Adrenal gland (tissue), 5 donors: Measurements from ENCODE around the gene SMIM23.

Experiments
- POLR2A ChIP-seq, 2 donors: fragments of 450-650 bp; IDR thresholded peaks; one replicate each; pipeline ENCODE4 v1.6.1; 2017; ENCODE audit warnings: antibody characterized with exemption in 2 of 2, mild to moderate bottlenecking in 2 of 2, moderate library complexity in 1 of 2
- TF ChIP-seq, protein P1 (sequence below), 6 experiments: fragments of 450-650 bp in 4 of 6; fragments of 200-600 bp in 2 of 6; sonication (generic) in 1 of 6; IDR thresholded peaks; 1 replicate in 5 of 6; 2 replicates in 1 of 6; pipeline versions ENCODE4 v1.5.1 to v1.8.0; 2016 to 2021; ENCODE audit warnings: antibody characterized with exemption in 6 of 6, mild to moderate bottlenecking in 2 of 6, moderate library complexity in 1 of 6
- donor health status: DM: no; HTN: no; CAD: no.

DNA sequence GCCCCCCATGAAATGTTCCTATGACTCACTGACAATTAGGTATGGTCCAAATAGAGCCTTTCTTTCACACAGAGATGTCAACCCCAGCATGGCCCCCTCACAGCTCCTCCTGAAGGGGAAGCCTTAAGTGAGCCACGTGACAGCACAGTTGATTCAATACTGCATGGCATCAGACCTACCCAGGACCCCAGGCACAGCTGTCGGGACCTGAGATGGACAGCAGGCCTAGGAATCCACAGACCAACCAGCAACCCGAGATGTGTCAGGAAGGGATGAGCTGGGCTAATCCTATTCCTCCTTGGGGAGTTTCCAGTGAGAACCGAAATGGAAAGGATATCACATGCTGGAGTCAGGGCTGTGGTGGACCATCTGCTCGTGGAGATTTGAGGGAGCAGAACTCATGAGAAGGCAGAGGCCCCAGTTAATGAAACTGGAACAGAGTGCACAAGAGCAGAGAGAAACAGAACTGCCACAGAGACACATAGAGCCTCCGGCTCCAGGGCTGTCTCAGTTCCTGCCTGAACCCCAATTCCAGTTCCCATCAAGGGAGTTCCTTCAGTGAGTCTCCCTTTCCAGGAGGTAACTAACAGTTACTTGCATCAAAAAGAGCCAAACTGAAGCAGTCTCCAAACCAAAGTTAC lies 42.1 kb upstream of the SMIM23 start:
- TF ChIP-seq, protein P1, sequence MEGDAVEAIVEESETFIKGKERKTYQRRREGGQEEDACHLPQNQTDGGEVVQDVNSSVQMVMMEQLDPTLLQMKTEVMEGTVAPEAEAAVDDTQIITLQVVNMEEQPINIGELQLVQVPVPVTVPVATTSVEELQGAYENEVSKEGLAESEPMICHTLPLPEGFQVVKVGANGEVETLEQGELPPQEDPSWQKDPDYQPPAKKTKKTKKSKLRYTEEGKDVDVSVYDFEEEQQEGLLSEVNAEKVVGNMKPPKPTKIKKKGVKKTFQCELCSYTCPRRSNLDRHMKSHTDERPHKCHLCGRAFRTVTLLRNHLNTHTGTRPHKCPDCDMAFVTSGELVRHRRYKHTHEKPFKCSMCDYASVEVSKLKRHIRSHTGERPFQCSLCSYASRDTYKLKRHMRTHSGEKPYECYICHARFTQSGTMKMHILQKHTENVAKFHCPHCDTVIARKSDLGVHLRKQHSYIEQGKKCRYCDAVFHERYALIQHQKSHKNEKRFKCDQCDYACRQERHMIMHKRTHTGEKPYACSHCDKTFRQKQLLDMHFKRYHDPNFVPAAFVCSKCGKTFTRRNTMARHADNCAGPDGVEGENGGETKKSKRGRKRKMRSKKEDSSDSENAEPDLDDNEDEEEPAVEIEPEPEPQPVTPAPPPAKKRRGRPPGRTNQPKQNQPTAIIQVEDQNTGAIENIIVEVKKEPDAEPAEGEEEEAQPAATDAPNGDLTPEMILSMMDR (IDR thresholded peaks at IDR 0.05) = no peak
- TF ChIP-seq POLR2A (IDR thresholded peaks at IDR 0.05) = no peak
